Psoas muscle (tissue), 8 donors: ENCODE measurements around the gene FMO3. TPM values are rescaled to one million over a fixed set of nuclear protein-coding genes. Genes with fewer than 3 reads are reported as not detected.

Experiments used
- ATAC-seq, 4 donors: fragments of 200-7000 bp; cut with Tn5 transposase; one replicate each; pipeline ENCODE4 v1.9.1; 2020; ENCODE audit warnings: moderate library complexity in 3 of 4, mild to moderate bottlenecking in 2 of 4
- DNase-seq, 2 donors: peaks; one replicate each; pipeline ENCODE4 v3.0.0-alpha.2; 2020
- H3K27ac ChIP-seq: fragments of 200-600 bp; one replicate; pipeline ENCODE4 v1.8.0; 2022
- H3K27me3 ChIP-seq, 3 donors: fragments of 200-600 bp in 1 of 3; one replicate each; pipeline versions ENCODE4 v1.6.1 to v1.8.0; 2013 to 2022; ENCODE audit warnings: low read length in 2 of 3, mild to moderate bottlenecking in 2 of 3, moderate library complexity in 1 of 3; ENCODE audit not compliant: insufficient read depth in 3 of 3
- H3K36me3 ChIP-seq, 2 donors: fragments of 200-600 bp in 1 of 2; one replicate each; pipeline versions ENCODE4 v1.6.1 to v1.8.0; 2013 to 2022; ENCODE audit warnings: low read depth in 1 of 2, mild to moderate bottlenecking in 1 of 2, moderate library complexity in 1 of 2; ENCODE audit not compliant: insufficient read depth in 1 of 2
- H3K4me1 ChIP-seq: fragments of 200-600 bp; one replicate; pipeline ENCODE4 v1.8.0; 2022
- H3K4me3 ChIP-seq: fragments of 200-600 bp; one replicate; pipeline ENCODE4 v1.8.0; 2022; ENCODE audit warnings: mild to moderate bottlenecking
- H3K9me3 ChIP-seq: fragments of 200-600 bp; one replicate; pipeline ENCODE4 v1.8.0; 2022
- whole genome bisulfite sequencing, 3 donors: extraction: QIAGEN DNeasy Blood & Tissue Kit; methylation state at CpG; one replicate each; pipeline versions ENCODE4 v1.1.6 to v1.1.7; 2013; 5-methylcytosine and 5-hydroxymethylcytosine counted together
- intact Hi-C, 2 donors: fragments of 100-400 bp; cut with DNase I; formaldehyde crosslinking; loops; one replicate each; pipeline versions ENCODE4 v1.11.0 to v1.14.2; 2022
- polyA plus RNA-seq, 3 donors: library from polyadenylated mRNA; stranded (reverse); fragments of 200-250 nt; gene quantifications; one replicate each; pipeline ENCODE4 v1.2.3, GENCODE V29; 2013
- total RNA-seq, 4 donors: library from RNA; stranded (reverse); fragmentation: NEBNext Ultra II Directional in 2 of 4; extraction: Animal tissue kit (Norgen Biotek cat#: 25700) in 2 of 4; gene quantifications; one replicate each; pipeline versions ENCODE4 v1.2.1 to v1.2.4, GENCODE V29; 2021 to 2023
- TF ChIP-seq, protein P1 (sequence below): fragments of 200-600 bp; IDR thresholded peaks from one replicate; pipeline ENCODE4 v1.8.0; 2022; ENCODE audit warnings: antibody characterized with exemption
- donor health status: healthy with polysubstance abuse.
- donor health status: DM: no; HTN: no; CAD: no; lungs with moderate emphysema.
- donor health status: Bipolar disorder and iron deficiency.
- donor health status: healthy.
- donor health status: DM: yes; HTN: yes; CAD: no.
- donor health status: DM: no; HTN: no; CAD: no.
- donor health status: DM: no; HTN: no; CAD: no.
- donor health status: DM: yes; HTN: yes; CAD: no.

FMO3 gene
- total and polyA plus RNA-seq, 7 donors: 0.48 to 3.6 (median 1.4) TPM

- TF ChIP-seq, protein P1, sequence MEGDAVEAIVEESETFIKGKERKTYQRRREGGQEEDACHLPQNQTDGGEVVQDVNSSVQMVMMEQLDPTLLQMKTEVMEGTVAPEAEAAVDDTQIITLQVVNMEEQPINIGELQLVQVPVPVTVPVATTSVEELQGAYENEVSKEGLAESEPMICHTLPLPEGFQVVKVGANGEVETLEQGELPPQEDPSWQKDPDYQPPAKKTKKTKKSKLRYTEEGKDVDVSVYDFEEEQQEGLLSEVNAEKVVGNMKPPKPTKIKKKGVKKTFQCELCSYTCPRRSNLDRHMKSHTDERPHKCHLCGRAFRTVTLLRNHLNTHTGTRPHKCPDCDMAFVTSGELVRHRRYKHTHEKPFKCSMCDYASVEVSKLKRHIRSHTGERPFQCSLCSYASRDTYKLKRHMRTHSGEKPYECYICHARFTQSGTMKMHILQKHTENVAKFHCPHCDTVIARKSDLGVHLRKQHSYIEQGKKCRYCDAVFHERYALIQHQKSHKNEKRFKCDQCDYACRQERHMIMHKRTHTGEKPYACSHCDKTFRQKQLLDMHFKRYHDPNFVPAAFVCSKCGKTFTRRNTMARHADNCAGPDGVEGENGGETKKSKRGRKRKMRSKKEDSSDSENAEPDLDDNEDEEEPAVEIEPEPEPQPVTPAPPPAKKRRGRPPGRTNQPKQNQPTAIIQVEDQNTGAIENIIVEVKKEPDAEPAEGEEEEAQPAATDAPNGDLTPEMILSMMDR: no peak
- intact Hi-C loops: no loop called here
These were observed 35.8 kb downstream of the FMO3 start for GRCh38 chr1:171126504-171126903.

GRCh38 chr1:171127099-171127498 lies 36.4 kb downstream of the FMO3 start:
- no peak for DNase-seq
- TF ChIP-seq, protein P1: no peak
- ATAC-seq: no peak
- WGBS, 3 donors: 76 to 86% (median 81%) methylated on average over 1 of the region's 1 CpG
- Histone ChIP-seq H3K36me3 (no peaks in the 10 kb centered on the region), H3K4me3 (no peak overlapping the region), H3K4me1 (no peaks in the 10 kb centered on the region), H3K9me3 (peaks cover 6% of the 10 kb centered on the region), H3K27me3 (no peaks in the 10 kb centered on the region), H3K27ac (no peak overlapping the region)
- intact Hi-C loops: no loop called here

More at GRCh38 chr1:171126504-171126903, 35.8 kb downstream of the FMO3 start:
- 65 to 72% (median 68%) methylated on average over 4 of the region's 4 CpGs for WGBS, 3 donors
- H3K4me1 ChIP-seq: no peaks in the 10 kb centered on the region
- H3K36me3 ChIP-seq: no peaks in the 10 kb centered on the region
- no peak overlapping the region for H3K27ac ChIP-seq
- H3K27me3 ChIP-seq: no peaks in the 10 kb centered on the region
- H3K4me3 ChIP-seq: no peak overlapping the region
- H3K9me3 ChIP-seq: peaks cover 6% of the 10 kb centered on the region
- DNase-seq (peak; percentile 61 to 66), ATAC-seq (no peak)

GRCh38 chr1:171127501-171127900 lies 36.8 kb downstream of the FMO3 start:
- intact Hi-C loops: no loop called here
- H3K27ac ChIP-seq: no peak overlapping the region

DNA sequence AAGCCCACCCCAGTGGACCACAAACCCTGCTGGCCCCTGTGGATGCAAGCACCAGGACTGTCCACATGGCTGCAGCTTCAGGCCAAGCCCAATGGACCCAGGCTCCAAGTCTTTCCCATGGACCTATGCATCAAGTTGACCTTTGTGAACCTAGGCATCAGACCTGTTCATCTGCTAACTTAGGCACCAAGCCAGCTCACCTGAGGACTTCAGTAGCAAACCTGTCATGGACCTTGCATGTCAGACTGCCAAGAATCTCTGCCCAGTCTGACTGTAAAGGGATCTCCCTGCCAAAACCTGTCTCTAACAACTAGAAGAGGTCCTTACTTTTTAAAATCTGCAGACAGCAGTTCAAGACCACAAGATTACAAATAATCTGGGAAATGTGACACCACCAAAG lies 37.8 kb downstream of the FMO3 start:
- Histone ChIP-seq H3K4me1 (no peaks in the 10 kb centered on the region), H3K4me3 (no peak overlapping the region), H3K36me3 (no peaks in the 10 kb centered on the region), H3K27ac (no peak overlapping the region), H3K27me3 (no peaks in the 10 kb centered on the region), H3K9me3 (peaks cover 6% of the 10 kb centered on the region)
- ATAC-seq: no peak
- intact Hi-C loops: no loop called here
- DNase-seq: no peak
- TF ChIP-seq, protein P1: no peak

More at GRCh38 chr1:171127501-171127900, 36.8 kb downstream of the FMO3 start:
- no peaks in the 10 kb centered on the region for H3K27me3 ChIP-seq
- H3K4me1 ChIP-seq: no peaks in the 10 kb centered on the region
- WGBS, 3 donors: 3 to 36% (median 16%) methylated on average over 2 of the region's 2 CpGs
- H3K36me3 ChIP-seq: no peaks in the 10 kb centered on the region
- peaks cover 6% of the 10 kb centered on the region for H3K9me3 ChIP-seq
- no peak overlapping the region for H3K4me3 ChIP-seq
- TF ChIP-seq, protein P1: no peak
- ATAC-seq (no peak), DNase-seq (no peak)

DNA sequence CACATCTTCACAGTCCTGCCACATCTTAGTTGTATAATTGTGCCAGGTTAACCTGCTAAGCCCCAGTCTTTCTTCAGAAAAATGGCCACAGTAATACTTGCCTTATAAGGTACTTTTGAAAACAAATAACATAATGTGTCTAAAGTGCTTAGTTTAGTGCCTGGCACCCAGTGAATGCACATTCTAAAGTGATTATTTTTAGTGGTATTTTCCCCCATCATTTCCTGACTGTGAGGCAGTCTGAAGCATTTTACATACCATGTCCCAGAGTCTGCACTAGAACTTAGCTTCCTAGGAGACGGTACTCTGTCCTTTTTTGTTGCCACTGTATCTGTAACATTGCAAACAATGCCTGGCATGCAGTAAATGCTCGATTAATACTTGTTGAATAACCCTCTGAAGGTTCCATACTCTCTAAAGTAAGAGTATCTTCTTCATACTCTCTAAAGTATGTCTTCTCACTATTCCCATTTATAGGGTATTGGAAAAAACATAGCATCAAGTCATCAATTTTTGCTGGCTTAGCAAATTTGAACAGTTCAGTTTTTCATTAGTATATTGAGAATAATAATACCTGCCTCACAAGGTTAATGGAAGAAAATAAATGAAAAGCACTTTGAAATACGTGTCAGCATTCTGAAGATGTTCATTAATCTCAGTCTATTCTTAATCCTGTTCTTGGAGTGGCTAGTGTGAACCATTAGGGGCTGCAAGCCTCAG lies 43.7 kb downstream of the FMO3 start:
- intact Hi-C loops: no loop called here
- ATAC-seq: no peak
- WGBS, 3 donors: 62 to 70% (median 67%) methylated on average over 3 of the region's 3 CpGs

More for the DNA sequence above, 43.7 kb downstream of the FMO3 start:
- DNase-seq: no peak
- no peaks in the 10 kb centered on the region for H3K36me3 ChIP-seq
- no peak overlapping the region for H3K4me3 ChIP-seq
- TF ChIP-seq, protein P1: no peak
- H3K27me3 ChIP-seq: no peaks in the 10 kb centered on the region
- H3K27ac ChIP-seq: no peak overlapping the region
- no peaks in the 10 kb centered on the region for H3K9me3 ChIP-seq
- H3K4me1 ChIP-seq: peaks cover 4% of the 10 kb centered on the region
